ENCODE results near the gene KIFBP.

KIFBP gene

GRCh38 chr10:68989317-68989990, 851 bp downstream of the KIFBP start:
- H4K20me1 ChIP-seq (ENCODE audit: low read depth, low read length) = no peaks in the 10 kb centered on the region
- no peak overlapping the region for H3K4me3 ChIP-seq (ENCODE audit: insufficient read depth, low read length, poor library complexity, severe bottlenecking)
- no peak overlapping the region for H3K27ac ChIP-seq (ENCODE audit: low read depth, low read length)
- no peaks in the 10 kb centered on the region for H3K9me2 ChIP-seq (replicated peaks; ENCODE audit: insufficient read depth, low read length)
- H3K9ac ChIP-seq (ENCODE audit: low read length) = no peak overlapping the region
- TF ChIP-seq EZH2phosphoT487 (conservative IDR thresholded peaks at IDR 0.05; ENCODE audit: low read length) (no peak), CTCF (IDR thresholded peaks at IDR 0.05; ENCODE audit: insufficient read depth, low read length, poor library complexity, severe bottlenecking) (no peak)
- peaks cover 35% of the 10 kb centered on the region for H3F3A ChIP-seq (ENCODE audit: insufficient read depth)
- no peaks in the 10 kb centered on the region for H3K27me3 ChIP-seq (ENCODE audit: low read length)
- peaks cover 11% of the 10 kb centered on the region for H3K36me3 ChIP-seq (ENCODE audit: low read length)
- no peak overlapping the region for H2AFZ ChIP-seq (ENCODE audit: low read depth, low read length, severe bottlenecking)
- H3K4me2 ChIP-seq (ENCODE audit: low read depth, low read length, poor library complexity, severe bottlenecking) = no peak overlapping the region
- H3K79me2 ChIP-seq (ENCODE audit: insufficient read depth, low read length) = no peaks in the 10 kb centered on the region
- H3K9me3 ChIP-seq (ENCODE audit: insufficient read depth, low read length) = no peaks in the 10 kb centered on the region

GRCh38 chr10:68992636-68993440, 4.2 kb downstream of the KIFBP start:
- H4K20me1 ChIP-seq (ENCODE audit: low read depth, low read length) = no peaks in the 10 kb centered on the region
- H3K9me2 ChIP-seq (replicated peaks; ENCODE audit: insufficient read depth, low read length) = no peaks in the 10 kb centered on the region
- H3K4me2 ChIP-seq (ENCODE audit: low read depth, low read length, poor library complexity, severe bottlenecking) = no peak overlapping the region
- H3K9ac ChIP-seq (ENCODE audit: low read length) = no peak overlapping the region
- H3K79me2 ChIP-seq (ENCODE audit: insufficient read depth, low read length) = no peaks in the 10 kb centered on the region
- no peaks in the 10 kb centered on the region for H3K9me3 ChIP-seq (ENCODE audit: insufficient read depth, low read length)
- no peaks in the 10 kb centered on the region for H3K36me3 ChIP-seq (ENCODE audit: low read length)
- no peak overlapping the region for H3K4me3 ChIP-seq (ENCODE audit: insufficient read depth, low read length, poor library complexity, severe bottlenecking)
- H2AFZ ChIP-seq (ENCODE audit: low read depth, low read length, severe bottlenecking) = no peak overlapping the region
- no peak overlapping the region for H3K27ac ChIP-seq (ENCODE audit: low read depth, low read length)
- peaks cover 15% of the 10 kb centered on the region for H3F3A ChIP-seq (ENCODE audit: insufficient read depth)
- TF ChIP-seq CTCF (IDR thresholded peaks at IDR 0.05; ENCODE audit: insufficient read depth, low read length, poor library complexity, severe bottlenecking) = no peak
- no peak for TF ChIP-seq EZH2phosphoT487 (conservative IDR thresholded peaks at IDR 0.05; ENCODE audit: low read length)
- H3K27me3 ChIP-seq (ENCODE audit: low read length) = no peaks in the 10 kb centered on the region

GRCh38 chr10:68997211-68997610, 8.6 kb downstream of the KIFBP start:
- no peaks in the 10 kb centered on the region for H3K27me3 ChIP-seq (ENCODE audit: low read length)
- no peak overlapping the region for H2AFZ ChIP-seq (ENCODE audit: low read depth, low read length, severe bottlenecking)
- H3K9me3 ChIP-seq (ENCODE audit: insufficient read depth, low read length) = no peaks in the 10 kb centered on the region
- no peak overlapping the region for H3K27ac ChIP-seq (ENCODE audit: low read depth, low read length)
- no peaks in the 10 kb centered on the region for H3K36me3 ChIP-seq (ENCODE audit: low read length)
- peaks cover 4% of the 10 kb centered on the region; the same call in 1 of the 2 replicates for H3F3A ChIP-seq (ENCODE audit: insufficient read depth)
- no peaks in the 10 kb centered on the region for H3K9me2 ChIP-seq (replicated peaks; ENCODE audit: insufficient read depth, low read length)
- H3K79me2 ChIP-seq (ENCODE audit: insufficient read depth, low read length) = no peaks in the 10 kb centered on the region
- H3K4me2 ChIP-seq (ENCODE audit: low read depth, low read length, poor library complexity, severe bottlenecking) = no peak overlapping the region
- H3K9ac ChIP-seq (ENCODE audit: low read length) = no peak overlapping the region
- no peaks in the 10 kb centered on the region for H4K20me1 ChIP-seq (ENCODE audit: low read depth, low read length)
- H3K4me3 ChIP-seq (ENCODE audit: insufficient read depth, low read length, poor library complexity, severe bottlenecking) = no peak overlapping the region
- TF ChIP-seq EZH2phosphoT487 (conservative IDR thresholded peaks at IDR 0.05; ENCODE audit: low read length) = no peak
- TF ChIP-seq CTCF (IDR thresholded peaks at IDR 0.05; ENCODE audit: insufficient read depth, low read length, poor library complexity, severe bottlenecking) = no peak
